ENCODE results near the gene HPS6. TPM values are rescaled to one million over a fixed set of nuclear protein-coding genes. Genes with fewer than 3 reads are reported as not detected.
A peak's percentile ranks its signal among the peaks of the same experiment; 100 is the strongest.

HPS6 gene
- total RNA-seq, 1 donor from 2014 or later = 9.3 TPM

DNA sequence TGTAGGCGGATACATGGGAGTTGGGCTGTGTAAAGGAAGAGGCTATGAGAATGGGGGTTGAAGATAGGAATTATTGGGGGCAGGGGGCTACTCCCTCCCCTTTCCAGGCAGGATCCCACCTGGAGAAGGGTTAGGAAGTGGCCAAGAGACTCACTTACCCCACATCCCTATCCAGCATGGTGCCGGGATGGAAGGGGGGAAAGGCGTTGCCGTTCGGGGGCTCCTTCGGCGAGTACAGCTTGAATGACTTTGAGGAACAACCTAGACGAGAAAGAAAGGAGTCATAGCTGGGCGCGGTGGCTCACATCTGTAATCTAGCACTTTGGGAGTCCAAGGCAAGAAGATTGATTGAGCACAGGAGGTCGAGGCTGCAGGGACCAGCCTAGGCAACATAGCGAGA, 46.1 kb downstream of the HPS6 start:
- peaks cover 46% of the 10 kb centered on the region for H3K4me1 ChIP-seq
- TF ChIP-seq, protein P1, sequence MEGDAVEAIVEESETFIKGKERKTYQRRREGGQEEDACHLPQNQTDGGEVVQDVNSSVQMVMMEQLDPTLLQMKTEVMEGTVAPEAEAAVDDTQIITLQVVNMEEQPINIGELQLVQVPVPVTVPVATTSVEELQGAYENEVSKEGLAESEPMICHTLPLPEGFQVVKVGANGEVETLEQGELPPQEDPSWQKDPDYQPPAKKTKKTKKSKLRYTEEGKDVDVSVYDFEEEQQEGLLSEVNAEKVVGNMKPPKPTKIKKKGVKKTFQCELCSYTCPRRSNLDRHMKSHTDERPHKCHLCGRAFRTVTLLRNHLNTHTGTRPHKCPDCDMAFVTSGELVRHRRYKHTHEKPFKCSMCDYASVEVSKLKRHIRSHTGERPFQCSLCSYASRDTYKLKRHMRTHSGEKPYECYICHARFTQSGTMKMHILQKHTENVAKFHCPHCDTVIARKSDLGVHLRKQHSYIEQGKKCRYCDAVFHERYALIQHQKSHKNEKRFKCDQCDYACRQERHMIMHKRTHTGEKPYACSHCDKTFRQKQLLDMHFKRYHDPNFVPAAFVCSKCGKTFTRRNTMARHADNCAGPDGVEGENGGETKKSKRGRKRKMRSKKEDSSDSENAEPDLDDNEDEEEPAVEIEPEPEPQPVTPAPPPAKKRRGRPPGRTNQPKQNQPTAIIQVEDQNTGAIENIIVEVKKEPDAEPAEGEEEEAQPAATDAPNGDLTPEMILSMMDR (IDR thresholded peaks at IDR 0.05; ENCODE audit: borderline replicate concordance) = no peak
- H3K4me3 ChIP-seq = no peak overlapping the region
- peaks cover 52% of the 10 kb centered on the region for H3K36me3 ChIP-seq
- DNase-seq = no peak
- H3K9me3 ChIP-seq (replicated peaks) = no peaks in the 10 kb centered on the region
- intact Hi-C loops (cut with micrococcal nuclease) = no loop called here
- H3K27me3 ChIP-seq (ENCODE audit: low read depth) = no peaks in the 10 kb centered on the region
- H3K27ac ChIP-seq (replicated peaks) = no peak overlapping the region

- TF ChIP-seq, protein P1 (IDR thresholded peaks at IDR 0.05; ENCODE audit: borderline replicate concordance) = no peak
- H3K4me3 ChIP-seq = no peak overlapping the region
- DNase-seq = no peak
- H3K27ac ChIP-seq (replicated peaks) = peak overlapping the region; percentile 97
- H3K36me3 ChIP-seq = peaks cover 45% of the 10 kb centered on the region
- no peaks in the 10 kb centered on the region for H3K27me3 ChIP-seq (ENCODE audit: low read depth)
- H3K4me1 ChIP-seq = peaks cover 57% of the 10 kb centered on the region
- intact Hi-C loops (cut with micrococcal nuclease) = no loop called here
- no peaks in the 10 kb centered on the region for H3K9me3 ChIP-seq (replicated peaks)
Observed at GRCh38 chr10:102112210-102112817, 47.2 kb downstream of the HPS6 start.

DNA sequence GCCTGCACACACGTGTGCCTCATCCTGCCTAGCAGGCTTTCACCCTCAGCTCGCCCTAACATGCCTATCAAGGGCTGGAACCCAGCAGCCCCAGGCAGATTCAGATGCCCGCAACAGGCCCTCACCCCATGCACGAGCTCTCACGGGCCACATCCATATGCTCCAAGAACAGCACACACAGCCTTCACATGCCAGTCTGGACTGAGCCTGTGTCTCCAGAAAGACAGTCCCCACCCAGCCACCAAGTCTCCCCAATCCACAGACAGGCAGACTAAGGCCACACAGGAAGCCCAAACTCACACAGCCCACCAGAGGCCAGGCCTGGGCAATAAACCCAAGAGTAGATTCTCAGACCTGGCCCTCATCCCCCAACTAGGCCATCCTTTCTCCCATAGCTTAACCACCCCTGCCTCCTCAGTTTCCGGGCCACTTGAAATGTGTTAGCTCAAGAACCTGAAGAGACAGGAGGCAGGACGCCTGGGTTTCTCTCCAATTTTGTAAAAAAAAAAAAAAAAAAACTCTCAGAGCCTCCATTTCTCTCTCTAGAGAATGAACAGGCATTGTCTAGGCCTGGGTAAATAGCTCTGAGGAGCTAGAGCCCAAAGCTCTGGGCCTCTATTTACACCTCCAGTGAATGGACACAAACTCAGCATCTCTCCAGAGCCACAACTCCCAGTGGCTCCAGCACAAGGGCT, 48.3 kb downstream of the HPS6 start:
- intact Hi-C loops (cut with micrococcal nuclease) = no loop called here
- Histone ChIP-seq H3K27me3 (ENCODE audit: low read depth) (no peaks in the 10 kb centered on the region), H3K9me3 (replicated peaks) (no peaks in the 10 kb centered on the region), H3K27ac (replicated peaks) (peak overlapping the region; percentile 97), H3K36me3 (peaks cover 34% of the 10 kb centered on the region), H3K4me1 (peaks cover 68% of the 10 kb centered on the region), H3K4me3 (peak overlapping the region; percentile 81)
- no peak for DNase-seq
- TF ChIP-seq, protein P1 (IDR thresholded peaks at IDR 0.05; ENCODE audit: borderline replicate concordance) = no peak

GRCh38 chr10:102113956-102114857, 49.1 kb downstream of the HPS6 start:
- H3K36me3 ChIP-seq = peaks cover 26% of the 10 kb centered on the region
- no peaks in the 10 kb centered on the region for H3K9me3 ChIP-seq (replicated peaks)
- TF ChIP-seq, protein P1 (IDR thresholded peaks at IDR 0.05; ENCODE audit: borderline replicate concordance) = no peak
- peaks cover 76% of the 10 kb centered on the region for H3K4me1 ChIP-seq
- H3K27ac ChIP-seq (replicated peaks) = peak overlapping the region; percentile 97
- peak overlapping the region; percentile 81 for H3K4me3 ChIP-seq
- intact Hi-C loops (cut with micrococcal nuclease) = no loop called here
- H3K27me3 ChIP-seq (ENCODE audit: low read depth) = no peaks in the 10 kb centered on the region
- DNase-seq = peak; percentile 35

GRCh38 chr10:102114861-102115618, 49.9 kb downstream of the HPS6 start:
- Histone ChIP-seq H3K27me3 (ENCODE audit: low read depth) (no peaks in the 10 kb centered on the region), H3K4me1 (peaks cover 83% of the 10 kb centered on the region), H3K4me3 (peak overlapping the region; percentile 81), H3K9me3 (replicated peaks) (no peaks in the 10 kb centered on the region), H3K27ac (replicated peaks) (peak overlapping the region; percentile 97), H3K36me3 (peaks cover 18% of the 10 kb centered on the region)
- TF ChIP-seq, protein P1 (IDR thresholded peaks at IDR 0.05; ENCODE audit: borderline replicate concordance) = no peak
- peak; percentile 92 for DNase-seq
- intact Hi-C loops (cut with micrococcal nuclease) = no loop called here

Data from left ventricle myocardium inferior (tissue), 1 donor.